GM18498 (cell line): ENCODE data around the gene GPSM3.

ENCODE experiments used
- ATAC-seq: cut with Tn5 transposase; IDR thresholded peaks from one replicate; pipeline ENCODE4 v1.9.1; 2021; ENCODE audit warnings: mild to moderate bottlenecking, moderate library complexity; ENCODE audit not compliant: unreplicated experiment

The GPSM3 gene

GRCh38 chr6:32175711-32176475, 16.6 kb downstream of the GPSM3 start, which contains the start of gene AGPAT1:
TSS of gene AGPAT1 (minus strand) at chr6:32176084. CDS start at chr6:32171496, 4,588 bp downstream.
- ATAC-seq, result peak; percentile 47

- ATAC-seq, result no peak
Measured at GRCh38 chr6:32175322-32175710, 17.1 kb downstream of the GPSM3 start.

GRCh38 chr6:32174416-32174815, 18.0 kb downstream of the GPSM3 start:
- ATAC-seq, result no peak

GRCh38 chr6:32173051-32173727, 19.3 kb downstream of the GPSM3 start:
- no peak for ATAC-seq

GRCh38 chr6:32171234-32171633, 21.2 kb downstream of the GPSM3 start:
- no peak for ATAC-seq

- ATAC-seq, result no peak
Measured at GRCh38 chr6:32170294-32170693, 22.1 kb downstream of the GPSM3 start.

GRCh38 chr6:32168807-32169591, 23.4 kb downstream of the GPSM3 start:
- ATAC-seq, result no peak

- ATAC-seq, result no peak
Measured at GRCh38 chr6:32168350-32168749, 24.1 kb downstream of the GPSM3 start.

- ATAC-seq, result no peak
Measured at GRCh38 chr6:32167761-32168262, 24.6 kb downstream of the GPSM3 start.

GRCh38 chr6:32167154-32167760, 25.2 kb downstream of the GPSM3 start:
- no peak for ATAC-seq

GRCh38 chr6:32166411-32167061, 25.9 kb downstream of the GPSM3 start:
- ATAC-seq, result no peak

- ATAC-seq, result no peak
Measured at GRCh38 chr6:32164295-32164694, 28.1 kb downstream of the GPSM3 start, which contains the start of gene EGFL8. TSS of gene EGFL8 (plus strand) at chr6:32164595. CDS start at chr6:32166166, 1,571 bp downstream.

GRCh38 chr6:32163559-32164258, 28.7 kb downstream of the GPSM3 start:
- no peak for ATAC-seq

- no peak for ATAC-seq
Measured at GRCh38 chr6:32158052-32158451, 34.4 kb downstream of the GPSM3 start.

GRCh38 chr6:32156891-32157290, 35.6 kb downstream of the GPSM3 start:
- no peak for ATAC-seq

GRCh38 chr6:32154514-32155161, 37.8 kb downstream of the GPSM3 start:
- ATAC-seq, result peak; percentile 68

- peak; percentile 33 for ATAC-seq
Measured at GRCh38 chr6:32153564-32154513, 38.6 kb downstream of the GPSM3 start, which contains the start of gene PPT2. TSS of gene PPT2 (plus strand) at chr6:32154141. CDS start at chr6:32154595, 454 bp downstream.
